ENCODE results near the gene HSD17B11.
"Not testable (repeated sequence)": the region's sequence is repeated elsewhere in the genome, so short reads cannot be mapped to it uniquely, and the experiment has no call there.

The HSD17B11 gene

DNA sequence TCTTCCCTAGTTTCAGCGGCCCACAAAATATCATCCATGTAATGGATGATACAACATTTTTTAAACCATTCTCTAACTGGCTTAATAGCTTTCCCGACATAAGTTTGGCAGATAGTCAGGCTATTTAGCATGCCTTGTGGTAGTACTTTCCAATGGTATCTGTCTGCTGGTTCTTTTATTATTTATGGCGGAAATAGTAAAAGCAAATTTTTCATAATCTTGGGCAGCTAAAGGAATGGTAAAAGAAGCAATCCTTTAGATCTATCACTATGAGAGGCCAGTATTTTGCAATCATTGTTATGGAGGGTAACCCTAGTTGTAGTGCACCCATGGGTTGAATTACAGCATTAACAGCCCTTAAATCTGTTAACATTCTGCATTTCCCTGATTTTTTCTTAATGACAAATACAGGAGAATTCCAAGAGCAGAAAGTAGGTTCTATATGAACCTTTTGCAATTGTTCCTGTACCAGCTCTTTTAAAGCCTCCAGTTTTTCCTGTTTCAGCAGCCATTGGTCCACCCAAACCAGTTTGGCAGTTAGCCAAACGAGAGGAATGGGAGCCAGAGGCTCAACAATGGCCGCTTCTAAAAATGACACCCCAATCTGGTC lies 14.3 kb upstream of the HSD17B11 start:
- no peak for DNase-seq (ENCODE audit: low read depth, low spot score)

DNA sequence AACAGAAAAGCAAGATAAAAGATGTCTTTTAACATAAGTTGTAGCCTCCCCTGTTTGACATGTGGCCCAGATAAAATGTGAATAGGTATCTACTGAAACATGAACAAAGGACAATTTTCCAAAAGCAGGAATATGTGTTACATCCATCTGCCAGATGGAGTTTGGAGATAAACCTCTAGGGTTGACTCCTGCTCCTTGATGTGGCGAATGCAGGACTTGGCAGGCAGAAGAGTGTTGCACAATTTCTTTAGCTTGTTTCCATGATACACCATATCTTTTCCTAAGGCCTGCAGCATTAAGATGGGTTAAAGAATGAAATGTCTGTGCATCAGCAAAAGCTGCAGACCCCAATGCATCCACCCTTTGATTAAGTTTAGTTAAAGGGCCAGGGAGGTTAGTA lies 12.7 kb upstream of the HSD17B11 start:
- not testable (repeated sequence) for DNase-seq (ENCODE audit: low read depth, low spot score)

DNA sequence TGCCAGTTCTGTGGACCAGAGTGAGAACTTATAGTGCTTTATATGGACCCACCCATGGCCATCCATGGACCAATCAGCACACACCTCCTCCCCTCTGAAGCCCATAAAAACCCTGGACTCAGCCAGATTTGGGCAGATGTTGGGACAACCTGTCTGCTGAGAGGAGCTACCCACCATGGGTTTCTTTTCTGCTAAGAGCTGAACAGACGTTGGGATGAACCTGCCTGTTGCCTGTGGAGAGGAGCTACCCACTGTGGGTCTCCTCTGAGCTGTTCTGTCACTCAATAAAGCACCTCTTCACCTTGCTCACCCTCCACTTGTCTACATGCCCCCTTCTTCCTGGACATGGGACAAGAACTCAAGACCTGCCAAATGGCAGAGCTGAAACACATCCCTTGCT lies 9.0 kb upstream of the HSD17B11 start:
- no peak for DNase-seq (ENCODE audit: low read depth, low spot score)

DNA sequence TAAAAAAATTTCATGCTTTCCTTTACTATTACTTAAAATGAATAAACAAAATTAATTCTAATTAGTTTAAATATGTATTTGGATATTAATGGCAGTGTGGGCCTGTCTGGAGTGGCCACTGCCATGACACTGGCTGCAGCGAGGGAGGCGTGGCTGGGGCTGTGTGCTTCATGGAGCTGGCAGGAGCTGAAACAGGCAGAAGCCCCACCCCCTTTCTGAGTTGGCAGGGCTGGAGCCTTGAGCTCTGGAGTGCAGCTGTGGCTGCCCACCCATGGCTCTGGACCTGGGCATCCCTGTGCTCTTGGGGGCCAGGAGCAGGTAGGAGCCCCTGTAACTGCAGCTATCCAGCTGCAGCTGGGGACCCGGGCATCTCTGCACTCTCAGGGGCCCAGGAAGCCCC lies 8.2 kb upstream of the HSD17B11 start:
- DNase-seq (ENCODE audit: low read depth, low spot score): no peak

DNA sequence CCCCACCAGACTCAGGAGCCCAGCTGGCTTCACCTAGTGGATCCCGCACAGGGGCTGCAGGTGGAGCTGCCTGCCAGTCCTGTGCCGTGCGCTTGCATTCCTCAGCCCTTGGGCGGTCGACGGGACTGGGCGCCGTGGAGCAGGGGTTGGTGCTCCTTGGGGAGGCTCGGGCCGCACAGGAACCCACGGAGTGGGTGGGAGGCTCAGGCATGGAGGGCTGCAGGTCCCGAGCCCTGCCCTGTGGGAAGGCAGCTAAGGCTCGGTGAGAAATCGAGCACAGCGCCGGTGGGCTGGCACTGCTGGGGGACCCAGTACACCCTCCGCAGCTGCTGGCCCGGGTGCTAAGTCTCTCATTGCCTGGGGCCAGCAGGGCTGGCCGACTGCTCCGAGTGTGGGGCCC lies 4.9 kb upstream of the HSD17B11 start:
- not testable (repeated sequence) for DNase-seq (ENCODE audit: low read depth, low spot score)

DNA sequence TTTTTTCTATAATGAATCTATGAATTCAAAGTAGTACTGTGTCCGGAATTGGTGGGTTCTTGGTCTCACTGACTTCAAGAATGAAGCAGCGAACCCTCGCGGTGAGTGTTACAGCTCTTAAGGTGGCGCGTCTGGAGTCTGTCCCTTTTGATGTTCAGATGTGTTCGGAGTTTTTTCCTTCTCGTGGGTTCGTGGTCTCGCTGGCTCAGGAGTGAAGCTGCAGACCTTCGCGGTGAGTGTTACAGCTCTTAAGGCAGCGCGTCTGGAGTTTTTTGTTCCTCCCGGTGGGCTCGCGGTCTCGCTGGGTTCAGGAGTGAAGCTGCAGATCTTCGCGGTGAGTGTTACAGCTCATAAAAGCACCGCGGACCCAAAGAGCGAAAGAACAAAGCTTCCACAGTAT lies 4.1 kb upstream of the HSD17B11 start:
- not testable (repeated sequence) for DNase-seq (ENCODE audit: low read depth, low spot score)

DNA sequence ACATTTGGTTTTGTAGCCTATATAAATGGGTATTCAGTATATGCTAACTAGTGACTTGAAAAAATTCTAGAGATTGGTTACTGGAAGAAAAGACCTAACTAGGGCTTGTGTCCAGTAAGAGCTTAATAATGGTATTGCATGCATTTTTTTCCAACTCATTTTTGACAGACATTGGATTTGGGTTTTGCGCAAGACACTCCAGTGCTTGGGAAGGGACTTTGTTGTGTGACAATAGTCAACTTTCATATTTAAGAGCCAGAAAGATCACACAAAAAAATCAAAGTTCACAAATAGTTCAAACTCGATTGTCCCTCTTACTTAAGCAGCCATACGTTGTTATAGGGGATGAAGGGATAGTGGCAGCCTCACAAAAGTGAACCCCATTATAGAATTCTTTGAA lies 1.2 kb upstream of the HSD17B11 start:
- no peak for DNase-seq (ENCODE audit: low read depth, low spot score)

DNA sequence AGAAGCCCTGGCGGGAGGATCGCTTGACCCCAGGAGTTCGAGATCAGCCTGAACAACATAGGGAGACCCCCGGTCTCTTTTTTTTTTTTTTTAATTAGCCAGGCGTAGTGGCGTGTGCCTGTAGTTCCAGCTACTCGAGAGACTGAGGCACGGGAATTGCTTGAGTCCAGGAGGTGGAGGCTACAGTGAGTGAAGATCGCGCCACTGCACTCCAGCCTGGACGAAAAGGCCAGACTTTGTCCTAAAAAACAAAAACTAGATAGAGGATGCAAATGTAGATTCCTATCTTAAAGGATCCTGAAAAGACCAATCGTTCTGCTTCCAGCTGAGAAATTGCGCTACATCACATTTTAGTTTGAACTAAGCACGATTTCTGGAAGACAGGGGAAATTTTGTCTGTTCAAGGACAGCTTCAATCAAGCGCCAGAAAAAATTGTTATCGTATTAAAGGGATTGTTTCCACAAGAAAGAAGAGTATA lies 627 bp upstream of the HSD17B11 start:
- DNase-seq (ENCODE audit: low read depth, low spot score): no peak

DNA sequence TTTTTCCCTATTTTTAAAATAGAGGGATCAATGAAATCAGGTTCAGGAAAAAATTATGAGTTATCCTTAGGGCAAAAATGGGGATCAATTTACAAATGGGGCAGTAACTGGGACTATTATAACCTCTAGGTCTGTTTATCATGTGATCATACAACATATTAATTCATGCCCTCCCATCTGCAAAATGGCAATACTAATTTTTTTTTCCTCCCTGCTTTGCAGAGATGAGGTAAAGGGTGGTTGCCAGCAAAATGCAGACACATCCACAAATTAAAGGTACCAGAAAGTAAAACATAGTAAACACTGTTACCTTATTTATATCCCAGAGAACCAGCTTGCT lies 467 bp downstream of the HSD17B11 start:
- DNase-seq (ENCODE audit: low read depth, low spot score): no peak

DNA sequence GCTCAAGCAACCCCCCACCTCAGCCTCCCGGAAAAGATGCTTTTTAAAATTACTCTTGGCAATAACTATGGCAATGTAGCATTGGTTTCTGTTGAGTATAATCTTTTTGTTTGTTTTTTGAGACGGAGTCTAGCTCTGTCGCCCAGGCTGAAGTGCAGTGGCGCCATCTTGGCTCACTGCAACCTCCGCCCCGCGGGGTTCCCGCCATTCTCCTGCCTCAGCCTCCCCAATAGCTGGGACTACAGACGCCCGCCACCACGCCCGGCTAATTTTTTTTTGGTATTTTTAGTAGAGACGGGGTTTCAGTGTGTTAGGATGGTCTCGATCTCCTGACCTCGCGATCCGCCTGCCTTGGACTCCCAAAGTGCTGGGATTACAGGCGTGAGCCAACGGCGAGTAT lies 933 bp downstream of the HSD17B11 start:
- DNase-seq (ENCODE audit: low read depth, low spot score): not testable (repeated sequence)

DNA sequence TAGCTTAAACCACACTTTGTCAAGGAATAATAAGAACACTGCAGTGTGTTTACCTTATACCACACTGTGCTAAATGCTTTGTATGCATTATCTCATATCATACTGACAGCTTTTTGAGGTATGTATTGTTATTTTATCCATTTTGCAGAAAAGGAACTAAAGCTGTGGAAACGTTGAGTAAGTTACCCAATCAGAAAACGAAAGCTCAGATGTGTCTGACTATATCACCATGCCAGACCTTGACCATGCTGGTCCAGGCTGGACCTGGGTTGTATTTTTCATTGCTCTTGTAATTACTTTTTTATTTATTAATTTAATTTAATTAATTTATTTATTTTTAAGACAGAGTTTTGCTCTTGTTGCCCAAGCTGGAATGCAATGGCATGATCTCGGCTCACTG lies 2.1 kb downstream of the HSD17B11 start:
- DNase-seq (ENCODE audit: low read depth, low spot score): no peak

DNA sequence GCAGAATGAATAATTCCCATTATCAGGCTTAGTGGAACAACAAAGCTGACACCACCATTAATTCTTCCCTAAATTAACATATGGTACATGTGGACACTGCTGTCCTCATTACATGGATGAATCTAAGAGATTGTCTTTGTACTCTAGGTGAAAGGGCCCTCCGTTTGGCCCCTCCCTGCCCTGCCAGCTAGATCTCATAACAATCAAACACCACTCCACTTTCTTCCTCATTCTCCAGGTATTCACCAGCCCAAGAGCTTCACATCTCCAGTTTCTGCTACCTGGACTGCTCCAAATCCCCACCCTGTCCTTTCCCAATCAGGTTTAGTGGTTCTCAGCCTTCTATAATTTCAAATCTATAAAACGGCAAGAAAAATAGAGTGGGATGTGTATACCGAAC lies 3.8 kb downstream of the HSD17B11 start:
- no peak for DNase-seq (ENCODE audit: low read depth, low spot score)

DNA sequence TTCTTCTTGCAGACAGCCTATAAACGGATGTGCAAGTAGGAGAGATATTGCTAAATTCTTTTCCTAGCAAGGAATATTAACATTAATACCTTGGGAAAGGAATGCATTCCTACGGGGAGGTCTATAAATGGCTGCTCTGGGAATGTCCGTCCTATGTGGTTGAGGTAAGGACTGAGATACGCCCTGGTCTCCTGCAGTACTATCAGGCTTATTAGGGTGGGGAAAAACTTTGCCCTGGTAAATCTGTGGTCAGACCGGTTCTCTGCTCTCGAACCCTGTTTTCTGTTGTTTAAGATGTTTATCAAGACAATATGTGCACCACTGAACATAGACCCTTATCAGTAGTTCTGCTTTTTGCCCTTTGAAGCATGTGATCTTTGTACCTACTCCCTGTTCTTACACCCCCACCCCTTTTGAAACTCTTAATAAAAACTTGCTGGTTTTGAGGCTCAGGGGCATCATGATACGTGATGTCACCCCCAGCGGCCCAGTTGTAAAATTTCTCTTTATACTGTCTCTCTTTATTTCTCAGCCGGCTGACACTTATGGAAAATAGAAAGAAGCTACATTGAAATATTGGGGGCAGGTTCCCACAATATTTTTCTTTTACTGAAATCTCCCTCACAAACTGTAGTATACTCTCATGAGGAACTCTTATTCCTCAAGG lies 6.4 kb downstream of the HSD17B11 start:
- not testable (repeated sequence) for DNase-seq (ENCODE audit: low read depth, low spot score)

DNA sequence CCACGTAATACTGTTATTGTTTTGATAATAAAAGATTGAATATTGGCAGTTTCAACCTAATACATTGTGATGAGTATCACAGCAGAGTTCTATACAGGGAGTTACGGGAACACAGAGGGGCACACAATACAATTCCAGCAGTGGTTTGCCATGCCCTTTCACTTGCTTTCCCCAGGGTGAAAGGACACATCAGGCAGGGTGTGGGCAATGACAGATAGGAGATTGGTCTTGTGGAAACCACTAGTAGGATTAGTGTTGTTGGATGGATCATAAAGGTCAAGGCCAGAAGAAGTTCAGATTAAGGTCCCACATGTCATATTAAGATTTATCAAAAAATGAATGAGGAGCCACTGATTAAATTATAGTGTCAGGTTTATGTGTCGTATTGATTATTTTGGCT lies 8.1 kb downstream of the HSD17B11 start:
- DNase-seq (ENCODE audit: low read depth, low spot score): no peak

DNA sequence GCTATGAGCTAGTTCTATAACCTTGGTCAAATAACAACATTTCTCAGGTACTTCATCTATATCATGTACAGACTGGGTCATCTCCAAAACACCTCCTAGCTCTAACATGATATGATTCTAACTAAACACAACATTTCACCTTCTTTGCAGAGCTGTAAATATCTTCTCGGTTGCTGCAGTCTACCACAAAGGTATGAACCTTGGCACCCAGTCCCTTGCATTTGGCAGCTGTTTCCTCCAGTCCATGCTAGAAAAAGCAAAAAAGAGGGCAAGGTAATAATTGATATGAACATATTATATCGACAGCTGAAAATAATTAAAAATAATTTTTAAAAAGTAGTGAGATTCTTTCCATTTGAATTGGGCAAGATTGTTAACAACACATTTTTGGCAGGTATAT lies 8.9 kb downstream of the HSD17B11 start:
- DNase-seq (ENCODE audit: low read depth, low spot score): no peak

DNA sequence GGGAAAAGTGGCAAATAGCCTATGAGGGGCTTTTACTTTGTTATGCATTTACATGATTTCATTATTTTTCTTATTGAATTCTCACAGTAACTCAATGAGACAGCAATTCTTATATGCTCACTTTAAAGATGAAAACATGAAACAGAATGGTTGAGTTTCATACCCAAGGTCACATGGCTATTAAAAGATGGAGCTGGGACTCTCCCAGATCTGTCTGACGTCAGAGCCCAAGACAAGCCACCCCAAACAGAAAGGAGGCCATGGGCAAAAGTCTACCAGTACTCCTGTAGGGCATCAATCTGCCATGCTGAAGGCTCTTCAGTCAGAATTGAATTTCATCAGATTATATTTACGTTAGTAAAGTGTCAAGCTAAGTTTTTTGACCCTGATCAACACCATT lies 13.2 kb downstream of the HSD17B11 start:
- DNase-seq (ENCODE audit: low read depth, low spot score): no peak

DNA sequence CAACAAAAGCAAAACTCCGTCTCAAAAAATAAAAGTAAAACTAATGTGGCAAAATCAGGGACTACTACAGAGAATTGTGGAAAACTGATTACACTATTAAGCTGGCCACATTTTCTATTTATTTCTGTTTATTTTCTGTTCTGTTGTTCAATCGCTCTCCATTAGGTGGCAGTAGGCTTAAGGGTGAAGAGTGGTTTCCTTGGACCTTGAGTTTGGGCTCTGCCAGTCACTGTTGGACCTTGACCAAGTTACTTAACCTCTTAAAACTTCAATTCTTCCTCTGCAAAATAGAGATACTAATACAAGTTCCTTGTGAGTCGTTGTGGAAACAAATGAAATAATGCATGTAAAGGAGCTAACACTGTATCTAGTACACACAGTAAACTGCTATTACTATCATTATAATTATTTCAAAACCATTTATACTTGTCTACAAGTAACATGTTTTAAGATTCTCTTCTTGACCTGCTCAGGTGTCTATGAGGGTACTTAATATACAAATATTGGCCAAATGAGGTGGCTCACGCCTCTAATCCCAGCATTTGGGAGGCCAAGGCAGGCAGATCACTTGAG lies 15.2 kb downstream of the HSD17B11 start:
- DNase-seq (ENCODE audit: low read depth, low spot score): peak; percentile 9

DNA sequence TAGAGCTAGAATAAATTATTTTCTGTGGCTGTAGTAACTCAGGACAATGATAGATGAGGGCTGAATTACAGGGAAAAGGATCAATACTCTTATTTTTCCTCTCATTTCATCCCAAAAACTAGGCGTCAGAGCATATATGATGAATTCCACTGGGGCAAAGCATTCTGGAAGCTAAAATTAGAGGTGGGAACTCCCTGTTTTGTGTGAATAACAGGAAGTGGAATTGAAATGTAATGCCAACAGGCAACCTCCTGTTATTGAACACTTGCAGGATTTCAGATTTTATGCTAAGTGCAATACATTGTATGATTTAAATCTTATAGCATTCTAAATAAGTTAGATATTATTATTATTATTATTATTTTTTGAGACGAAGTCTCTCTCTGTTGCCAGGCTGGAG lies 20.9 kb downstream of the HSD17B11 start:
- DNase-seq (ENCODE audit: low read depth, low spot score): no peak

DNA sequence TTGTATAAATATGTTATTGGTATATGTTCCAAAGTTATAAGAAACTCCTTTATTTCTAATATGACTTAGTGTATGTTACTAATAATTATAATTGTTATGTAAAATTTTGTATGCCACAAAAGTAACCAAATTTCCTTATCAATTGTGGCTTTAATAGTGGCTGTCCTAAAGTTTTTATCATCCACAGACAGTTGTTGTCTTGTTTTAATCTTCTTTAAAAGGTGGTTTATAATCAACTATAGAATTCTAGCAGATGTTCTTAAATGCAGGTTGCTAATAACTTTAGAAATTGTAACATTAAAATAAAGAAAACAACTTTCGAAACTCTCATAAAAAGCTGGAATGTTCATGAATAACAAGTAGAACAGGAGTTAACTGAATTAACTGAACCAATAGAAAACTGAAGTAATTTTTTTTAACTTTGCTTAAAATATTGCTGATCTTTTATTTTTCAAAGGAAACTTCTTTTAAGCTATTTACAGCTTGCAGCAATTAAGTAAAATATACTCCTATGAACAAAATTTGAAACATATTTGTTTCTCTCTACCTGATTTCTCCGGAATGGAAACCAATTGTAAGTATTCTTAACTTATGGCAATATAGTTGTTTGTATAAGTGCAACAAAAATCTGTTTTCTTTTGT lies 24.3 kb downstream of the HSD17B11 start:
- no peak for DNase-seq (ENCODE audit: low read depth, low spot score)

DNA sequence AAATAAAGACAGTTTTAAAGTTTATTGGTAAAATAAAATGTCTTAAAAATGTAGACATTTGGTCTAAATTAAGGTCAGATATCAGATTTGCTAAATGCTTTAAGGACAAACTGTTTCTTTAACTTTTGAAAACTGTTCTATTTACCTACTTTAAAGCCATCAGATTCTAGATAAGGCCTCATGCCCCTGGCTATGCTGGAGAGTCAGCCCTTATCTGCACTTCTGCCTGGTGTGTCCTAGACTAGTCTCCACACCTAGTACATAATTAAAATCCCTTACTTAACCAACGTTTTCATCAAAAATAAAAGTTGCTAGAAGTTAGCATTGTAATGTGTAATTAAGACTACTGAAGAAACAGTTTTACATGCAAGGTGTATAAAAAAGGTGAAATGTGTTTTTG lies 25.6 kb downstream of the HSD17B11 start:
- no peak for DNase-seq (ENCODE audit: low read depth, low spot score)

DNA sequence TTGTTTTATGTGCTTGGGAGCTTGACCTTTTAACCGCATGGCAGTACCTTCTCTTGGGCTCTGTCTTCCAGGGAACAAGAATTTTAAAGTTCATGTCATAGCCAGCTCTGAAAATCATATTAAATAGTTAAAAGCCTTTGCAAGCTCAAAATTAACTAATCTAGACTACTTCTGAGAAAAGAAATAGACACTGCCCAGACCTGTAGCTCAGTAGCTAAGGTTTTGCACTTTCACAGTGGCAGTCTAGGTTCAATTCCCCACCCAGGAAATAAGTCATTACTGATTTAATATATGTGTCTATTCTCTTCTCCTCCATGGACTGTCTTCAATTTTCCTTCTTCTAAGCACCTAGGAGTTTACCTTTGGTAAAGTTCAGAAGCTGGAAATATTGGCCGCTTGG lies 27.4 kb downstream of the HSD17B11 start:
- no peak for DNase-seq (ENCODE audit: low read depth, low spot score)

DNA sequence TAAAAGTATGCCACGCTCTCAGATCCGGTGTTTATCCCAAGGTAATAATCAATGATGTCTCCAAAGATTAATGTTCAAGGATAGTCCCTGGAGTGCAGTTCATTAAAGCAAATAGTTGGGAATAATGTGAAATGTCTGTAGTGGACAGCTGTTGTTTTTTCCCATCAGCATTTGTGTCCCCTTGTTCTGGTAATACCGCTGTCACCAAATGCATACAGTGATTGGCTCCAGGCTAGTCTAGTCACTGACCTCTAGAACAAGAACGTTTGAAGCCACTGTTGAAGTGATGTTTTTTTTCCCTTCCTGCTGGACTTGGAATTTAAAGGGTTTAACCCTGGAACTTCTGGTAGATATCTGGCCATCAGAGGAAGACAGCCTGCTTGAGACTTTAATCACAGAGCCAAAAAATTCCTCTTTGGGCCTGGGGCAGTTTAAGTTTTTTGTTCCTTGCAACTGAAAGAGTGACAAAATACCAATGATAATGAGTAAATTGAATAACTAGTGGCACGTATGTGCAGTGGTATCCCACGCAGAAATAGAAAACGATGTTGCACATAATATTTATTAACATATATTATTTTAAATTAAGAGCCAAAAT lies 30.6 kb downstream of the HSD17B11 start:
- DNase-seq (ENCODE audit: low read depth, low spot score): no peak

DNA sequence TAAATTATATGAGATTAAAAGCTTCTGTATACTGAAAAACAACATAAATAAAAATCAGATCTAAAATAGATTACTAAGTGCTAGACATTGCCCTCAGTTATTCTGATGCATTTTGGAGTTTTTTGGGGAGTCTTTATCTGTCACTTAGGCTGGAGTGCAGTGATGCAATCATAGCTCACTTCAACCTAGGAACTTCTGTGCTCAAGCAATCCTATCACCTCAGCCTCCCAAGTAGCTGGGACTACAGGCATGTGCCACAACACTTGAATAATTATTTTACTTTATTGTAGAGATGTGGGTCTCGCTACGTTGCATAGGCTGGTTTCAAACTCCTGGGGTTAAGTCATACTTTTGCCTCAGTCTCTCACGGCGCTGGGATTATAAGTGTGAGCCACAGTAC lies 31.7 kb downstream of the HSD17B11 start:
- no peak for DNase-seq (ENCODE audit: low read depth, low spot score)
